NCI-H128 (cell line): ENCODE measurements around the gene SLC9A1.

Experiments
- DNase-seq: peaks from one replicate; lab custom pipeline; 2025; ENCODE audit not compliant: unreplicated experiment; lab: John Stamatoyannopoulos, UW

The SLC9A1 gene

DNA sequence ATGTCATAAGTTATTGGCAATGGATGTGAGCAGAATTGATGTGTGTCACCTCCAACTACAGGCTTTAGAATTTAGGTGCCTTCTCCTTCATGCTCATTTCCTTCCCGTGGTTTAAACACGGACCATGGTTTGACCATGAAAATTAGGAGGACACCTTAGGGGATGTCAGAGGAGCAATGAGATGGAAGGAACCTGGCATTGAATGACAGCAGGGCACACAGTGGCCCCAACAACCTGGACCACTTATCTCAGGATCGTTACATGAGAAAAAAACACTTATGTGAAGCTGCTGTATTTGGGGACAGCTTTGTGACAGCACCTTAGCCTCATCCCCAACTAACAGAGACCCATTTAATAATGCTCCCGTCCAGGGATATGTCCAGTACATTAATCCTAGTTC, 70.8 kb downstream of the SLC9A1 start:
- no peak for DNase-seq

DNA sequence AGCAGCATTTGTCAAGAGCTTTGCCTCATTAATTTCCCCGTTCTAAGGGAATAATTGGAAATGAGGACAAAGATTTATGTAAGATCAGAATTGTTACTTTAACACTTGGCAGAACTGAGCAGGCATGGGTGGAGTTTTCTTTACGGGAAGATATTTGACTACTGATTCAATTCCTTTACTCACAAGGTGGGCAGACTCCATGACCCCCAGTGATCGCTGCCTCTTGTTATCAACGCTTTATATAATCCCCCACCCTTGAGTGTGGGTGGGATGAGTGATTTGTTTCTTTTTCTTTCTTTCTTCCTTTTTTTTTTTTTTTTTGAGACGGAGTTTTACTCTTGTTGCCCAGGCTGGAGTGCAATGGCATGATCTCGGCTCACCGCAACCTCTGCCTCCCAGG, 77.0 kb downstream of the SLC9A1 start:
- DNase-seq, result no peak

DNA sequence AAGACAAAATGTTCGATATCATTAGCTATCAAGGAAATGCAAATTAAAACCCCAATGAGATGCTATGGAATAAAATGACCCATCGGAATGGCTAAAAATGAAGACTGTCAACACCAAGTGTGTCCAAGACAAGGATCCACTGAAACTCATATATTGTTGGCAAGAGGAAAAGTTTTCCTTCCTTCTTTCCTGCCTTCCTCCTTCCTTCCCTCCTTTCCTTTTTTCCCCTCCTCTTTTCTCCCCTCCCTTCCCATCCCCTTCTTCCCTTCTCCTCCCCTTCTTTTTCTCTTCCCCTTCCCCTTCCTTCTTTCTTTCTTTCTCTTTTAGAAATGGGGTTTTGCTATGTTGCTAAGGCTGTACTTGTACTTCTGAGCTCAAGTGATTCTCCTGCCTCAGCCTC, 78.1 kb downstream of the SLC9A1 start:
- DNase-seq, result no peak

DNA sequence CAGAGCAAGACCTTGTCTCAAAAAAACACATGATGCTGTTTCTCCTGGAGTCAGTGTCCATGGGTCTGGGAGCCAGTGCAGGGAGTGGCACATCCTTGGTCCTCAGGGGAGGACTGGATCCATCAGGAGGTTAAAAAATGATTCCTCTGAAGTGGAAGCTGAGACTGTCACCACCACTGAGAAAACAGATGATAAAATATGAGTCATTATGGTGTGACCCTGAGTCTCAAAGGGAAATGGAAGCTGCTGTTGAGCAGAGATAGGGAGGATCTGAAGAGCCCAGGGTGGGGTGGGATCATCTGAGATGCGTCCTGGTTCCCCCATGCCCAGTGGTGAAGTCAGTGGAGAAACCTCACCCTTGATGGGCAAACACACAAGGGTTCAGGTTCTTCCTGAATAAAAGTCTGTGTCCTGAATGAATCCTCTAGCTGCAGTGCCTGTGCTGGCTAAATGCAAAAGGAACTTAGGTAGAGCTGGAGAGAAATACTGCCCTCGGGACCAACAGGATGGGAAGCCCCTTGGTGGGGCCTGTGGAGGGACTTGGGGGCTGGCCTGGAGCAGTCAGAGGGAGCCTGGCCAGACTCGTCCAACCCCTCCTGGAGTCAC, 80.6 kb downstream of the SLC9A1 start:
- DNase-seq, result no peak

DNA sequence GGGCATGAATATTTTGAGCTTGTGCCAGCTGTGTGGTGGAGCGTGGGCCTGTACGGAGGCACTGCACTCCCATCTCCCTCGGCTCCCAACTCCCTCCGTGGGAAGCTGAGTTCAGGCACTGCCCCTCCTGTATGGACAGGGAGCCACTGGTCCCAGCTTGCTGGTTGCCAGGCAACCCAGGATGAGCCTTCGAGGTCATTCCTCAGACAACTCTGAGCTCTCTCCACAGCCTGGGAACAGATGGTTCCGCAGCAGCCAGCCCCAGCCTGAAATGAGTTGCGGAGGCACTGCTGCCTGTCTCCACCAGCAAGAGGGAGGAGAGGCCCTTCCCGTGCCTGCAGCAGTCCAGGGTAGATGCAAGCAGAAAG, 83.9 kb downstream of the SLC9A1 start:
- no peak for DNase-seq

DNA sequence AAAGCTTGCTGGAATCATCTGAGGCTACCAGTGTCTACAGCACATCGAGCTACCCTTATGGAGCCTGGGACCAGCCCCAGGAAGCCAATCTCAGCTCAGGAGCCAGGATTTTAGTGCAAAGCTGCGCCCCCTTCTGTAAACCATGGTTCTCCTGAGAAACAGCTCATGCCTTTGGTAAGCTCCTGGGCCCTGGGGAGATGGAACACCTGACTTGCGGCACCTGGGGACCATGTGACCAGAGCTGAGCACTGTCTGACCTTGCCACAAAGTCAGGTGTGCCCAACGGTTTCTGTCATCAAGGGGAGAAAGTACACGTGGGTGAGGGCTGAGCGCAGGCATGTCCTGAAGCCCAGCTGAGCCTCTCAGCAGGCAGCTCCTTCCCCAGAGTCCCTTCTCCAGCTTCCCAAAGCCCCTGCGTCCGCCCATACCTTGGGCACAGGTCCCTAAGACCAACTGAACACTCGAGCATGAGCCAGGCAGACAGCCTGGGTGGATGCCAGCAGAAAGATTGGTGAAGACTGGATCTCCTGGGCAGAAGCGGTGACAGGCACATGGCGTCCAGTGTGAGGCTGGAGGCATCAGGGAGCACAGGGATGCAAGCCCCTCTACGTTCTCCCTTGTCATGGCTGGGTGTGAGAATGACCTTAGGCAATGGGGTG, 84.4 kb downstream of the SLC9A1 start:
- no peak for DNase-seq

DNA sequence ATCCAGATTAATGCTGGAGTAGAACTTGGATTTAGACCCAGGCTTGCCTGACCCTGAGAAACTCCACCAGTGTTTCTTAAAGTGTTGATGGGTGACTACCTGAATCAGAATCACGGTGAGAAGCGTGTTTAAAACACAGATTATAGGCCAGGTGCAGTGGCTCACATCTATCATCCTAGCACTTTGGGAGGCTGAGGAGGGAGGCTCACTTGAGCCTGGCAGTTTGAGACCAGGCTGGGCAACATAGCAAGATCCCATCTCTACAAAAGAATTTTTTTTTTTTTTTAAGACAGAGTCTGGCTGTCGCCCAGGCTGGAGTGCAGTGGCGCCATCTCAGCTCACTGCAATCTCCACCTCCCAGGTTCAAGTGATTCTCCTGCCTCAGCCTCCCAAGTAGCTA, 86.0 kb downstream of the SLC9A1 start:
- no peak for DNase-seq

DNA sequence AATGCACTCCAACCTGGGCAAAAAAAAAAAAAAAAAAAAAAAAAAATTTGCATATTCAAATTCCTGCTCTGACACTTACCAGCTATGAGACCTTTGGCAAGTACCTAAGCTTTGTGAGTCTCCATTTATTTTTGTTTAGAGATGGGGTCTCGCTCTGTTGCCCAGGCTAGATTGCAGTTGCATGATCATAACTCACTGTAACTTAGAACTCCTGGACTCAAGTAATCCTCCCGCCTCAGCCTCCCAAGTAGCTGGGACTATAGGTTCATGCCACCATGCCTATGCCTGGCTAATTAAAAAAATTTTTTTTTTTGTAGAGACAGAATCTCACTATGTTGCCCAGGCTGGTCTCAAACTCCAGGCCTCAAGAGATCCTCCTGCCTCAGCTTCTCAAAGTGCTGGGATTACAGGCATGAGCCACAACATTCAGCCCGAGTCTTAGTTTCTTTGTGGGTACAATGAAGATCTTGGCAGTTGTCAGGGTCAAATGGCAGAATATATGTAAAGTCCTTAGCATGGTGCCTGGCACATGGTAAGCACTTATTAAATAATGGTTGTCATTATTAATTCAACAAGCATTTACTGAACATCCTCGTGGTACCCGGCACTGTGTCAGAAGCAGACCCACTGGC, 88.8 kb downstream of the SLC9A1 start:
- no peak for DNase-seq

DNA sequence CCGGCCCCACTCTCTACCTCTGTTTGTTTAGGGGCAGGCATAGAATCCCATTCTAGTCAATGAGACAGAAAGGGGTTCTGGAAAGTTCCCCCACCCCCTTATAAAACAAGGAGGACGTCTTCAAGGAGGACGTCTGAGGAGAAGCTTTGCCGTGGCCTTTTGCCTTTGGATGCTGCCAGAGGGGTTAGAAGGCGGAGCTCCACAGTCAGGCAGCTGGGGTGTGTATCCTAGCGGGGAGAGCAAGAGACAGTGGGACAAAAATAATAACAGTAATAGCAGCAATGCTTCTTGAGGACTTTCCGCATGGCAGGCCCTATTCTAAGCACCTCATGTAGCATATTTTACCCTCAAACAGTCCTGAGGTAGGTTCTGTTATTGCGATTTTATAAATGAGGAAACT, 94.0 kb downstream of the SLC9A1 start:
- no peak for DNase-seq

DNA sequence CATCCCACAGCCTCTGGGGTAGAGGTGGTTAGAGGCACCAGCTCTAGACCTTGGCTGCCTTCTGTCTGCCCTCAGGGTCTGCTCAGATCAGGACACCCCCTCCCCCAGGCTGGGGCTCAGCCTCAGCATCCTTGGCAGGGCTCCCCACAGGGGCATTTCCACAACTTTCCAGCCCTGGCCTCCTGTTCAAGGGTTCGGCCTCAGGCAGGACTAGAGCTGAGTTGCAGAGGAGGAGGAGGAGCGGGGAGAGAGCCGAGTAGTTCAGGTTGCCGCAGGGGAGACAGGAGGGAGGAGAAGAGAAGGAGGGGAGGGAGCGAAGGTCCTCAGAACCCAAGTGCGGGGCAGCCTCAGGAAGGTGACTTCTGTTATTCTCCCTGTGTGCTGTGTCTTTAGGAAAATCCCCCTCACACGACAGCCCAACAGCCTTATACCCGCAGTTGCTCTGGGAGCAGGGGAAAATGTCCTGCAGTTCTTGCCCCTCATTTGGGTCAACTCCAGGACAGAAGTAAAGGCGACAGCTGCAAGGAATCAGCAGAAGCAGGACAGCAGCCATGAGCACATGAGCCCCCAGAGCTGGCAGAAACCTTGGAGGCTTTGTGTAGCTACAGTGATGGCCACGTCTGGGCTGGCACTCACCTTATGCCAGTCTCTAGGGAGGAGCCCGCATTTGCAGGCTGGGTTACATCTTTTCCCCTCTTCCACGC, 95.8 kb downstream of the SLC9A1 start:
- no peak for DNase-seq

DNA sequence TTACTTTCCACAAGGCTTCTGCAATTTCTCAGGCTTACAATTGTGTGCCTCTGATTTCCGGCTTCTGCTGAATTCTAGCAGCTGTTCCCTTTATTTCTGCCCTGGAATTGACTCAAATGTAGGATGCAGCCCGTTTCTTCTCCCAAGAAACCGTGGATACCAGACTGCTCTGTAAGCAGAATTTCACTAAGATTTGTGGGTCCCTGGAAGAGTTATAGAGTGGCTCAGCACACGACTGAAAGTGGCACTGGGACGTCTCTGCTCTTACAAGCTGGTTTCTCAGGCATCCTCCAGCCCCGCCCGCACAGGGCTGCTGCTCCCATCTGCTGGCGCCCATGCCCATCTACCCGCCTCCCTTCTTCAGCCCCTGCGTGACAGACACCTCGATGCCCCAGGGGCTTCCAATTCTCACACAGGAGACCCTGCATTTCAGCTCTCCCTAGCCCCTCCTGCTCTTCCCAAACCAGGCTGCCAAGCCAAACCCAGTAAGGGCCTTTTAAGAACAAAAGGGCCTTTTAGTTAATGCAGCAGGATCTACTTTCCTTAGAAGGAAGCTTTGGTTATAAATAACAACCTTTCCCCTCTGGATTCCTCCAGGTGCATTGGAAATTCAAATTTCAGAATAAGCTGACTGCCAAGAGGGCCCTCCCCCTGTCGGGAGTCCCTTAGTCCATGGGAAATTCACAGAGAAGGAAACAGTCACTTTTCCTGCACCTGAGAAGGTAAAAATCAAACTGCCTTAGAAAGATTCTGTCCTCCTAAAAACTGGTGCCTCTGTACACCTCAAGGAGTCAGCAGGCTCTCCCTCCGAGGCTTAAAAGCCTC, 96.9 kb downstream of the SLC9A1 start:
- DNase-seq, result no peak

DNA sequence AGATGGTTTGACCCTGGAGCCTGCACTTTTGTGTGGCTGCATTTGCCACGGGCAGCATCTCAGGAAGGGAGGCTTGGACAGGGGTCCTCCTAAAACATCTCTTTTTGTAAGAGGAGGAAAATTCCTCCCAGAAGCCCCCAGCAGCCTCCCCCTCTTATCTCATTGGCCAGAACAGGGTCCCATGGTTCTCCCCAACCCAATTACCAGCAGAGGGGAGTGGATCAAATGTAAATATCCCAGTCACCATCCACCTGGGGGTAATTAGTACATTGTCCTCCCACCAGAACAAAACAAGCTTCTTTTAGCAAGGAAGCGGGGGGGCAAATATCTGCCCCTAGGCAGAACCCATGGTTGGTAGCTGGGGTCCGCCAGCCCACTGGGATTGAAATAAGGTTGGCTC, 97.5 kb downstream of the SLC9A1 start:
- DNase-seq, result no peak

DNA sequence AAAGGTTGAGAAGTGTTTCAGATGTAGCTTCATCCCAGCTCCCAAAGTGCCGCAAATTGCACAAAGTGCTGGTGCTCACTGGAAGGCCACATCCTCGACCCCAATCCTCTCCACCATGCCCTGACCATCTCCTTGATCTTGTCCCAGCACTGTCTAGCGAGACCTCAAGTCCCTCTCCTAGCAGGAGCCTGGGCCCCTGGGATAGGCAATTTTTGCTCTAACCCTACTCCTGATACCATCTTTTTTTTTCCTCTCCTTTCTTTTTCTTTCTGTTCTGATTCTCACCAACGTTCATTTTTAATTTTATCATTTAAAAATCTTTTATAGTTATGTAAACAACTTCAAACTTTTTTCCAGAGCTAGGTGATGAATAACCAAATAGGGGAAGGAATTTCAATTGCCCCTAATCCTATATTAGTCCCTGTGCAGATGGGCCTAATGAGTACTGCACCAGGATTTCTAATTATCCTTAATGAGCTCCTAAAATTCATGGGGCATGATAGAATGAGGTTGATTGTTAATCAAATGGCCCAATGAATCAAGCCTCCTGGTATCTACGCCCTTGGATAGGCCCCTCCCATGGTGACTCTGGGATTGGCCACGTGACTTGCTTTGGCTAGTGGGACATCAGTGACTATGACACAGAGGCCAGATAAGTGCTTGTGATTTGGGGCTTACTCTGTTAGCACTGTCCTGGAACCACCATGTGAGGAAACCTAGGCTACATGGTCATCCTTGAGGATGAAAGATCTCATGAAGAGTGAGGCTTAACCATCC, 100.8 kb downstream of the SLC9A1 start:
- DNase-seq, result no peak

DNA sequence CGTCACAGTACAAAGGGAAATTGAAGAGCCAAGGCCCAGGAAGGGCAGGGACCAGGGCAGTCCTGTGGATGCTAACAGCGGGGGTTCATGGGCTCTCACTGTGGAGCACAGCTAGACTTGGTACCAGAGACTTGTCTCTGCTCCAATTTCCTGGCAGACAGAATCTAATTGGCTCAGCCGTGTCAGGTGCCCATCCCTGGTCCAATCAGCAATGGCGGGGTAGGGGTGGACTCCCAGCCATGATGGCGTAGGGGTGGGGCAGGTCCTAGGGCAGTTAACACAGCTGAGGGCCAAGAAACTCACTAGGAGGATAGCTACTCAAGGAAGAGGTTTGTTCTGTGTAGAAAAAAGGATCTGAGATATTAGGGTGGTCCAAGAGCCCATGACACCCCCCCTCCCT, 102.4 kb downstream of the SLC9A1 start:
- DNase-seq, result no peak

DNA sequence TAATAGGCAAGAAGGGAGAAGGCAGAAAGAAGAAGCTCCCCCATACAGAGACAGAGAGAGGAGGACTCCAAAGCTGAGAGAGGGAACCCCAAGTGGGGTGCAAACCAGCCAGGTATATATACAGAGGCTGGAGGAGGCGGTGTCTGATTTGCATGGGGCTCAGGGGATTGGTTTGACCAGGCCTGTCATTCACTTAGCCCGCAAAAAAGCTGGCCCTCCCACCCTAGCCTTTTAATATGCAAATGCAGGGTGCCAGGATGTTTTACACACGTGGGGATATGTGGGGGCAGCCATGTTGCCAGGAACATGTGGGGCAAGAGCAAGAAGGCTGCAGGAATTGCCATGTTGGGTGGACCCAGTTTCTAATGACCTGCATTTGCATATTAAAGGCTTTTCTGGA, 105.3 kb downstream of the SLC9A1 start:
- DNase-seq, result no peak

DNA sequence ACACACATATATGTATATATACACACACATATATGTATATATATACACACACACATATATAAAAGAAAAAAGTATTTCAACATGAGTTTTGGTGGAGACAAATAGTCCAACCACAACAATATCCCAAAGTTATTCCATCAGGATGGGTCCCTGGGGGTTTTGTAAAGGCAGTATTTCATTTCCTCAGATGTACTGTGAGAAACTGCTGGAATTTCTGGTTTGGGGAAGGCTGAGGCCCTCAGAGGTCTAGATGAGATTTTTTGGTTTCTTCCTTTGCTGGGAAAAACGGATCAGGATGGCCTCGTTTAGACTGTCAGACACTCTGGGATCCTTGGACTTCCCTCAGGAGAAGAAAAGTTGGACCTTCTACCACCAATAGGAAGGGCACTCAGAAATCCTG, 105.8 kb downstream of the SLC9A1 start:
- no peak for DNase-seq
